Activated CD8-positive, alpha-beta memory T cell treated with anti-CD3 and anti-CD28 coated beads for 36 hours (primary cell): ENCODE measurements around the gene HIC1. TPM values are rescaled to one million over a fixed set of nuclear protein-coding genes. Genes with fewer than 3 reads are reported as not detected.
"Not testable (repeated sequence)": the region's sequence is repeated elsewhere in the genome, so short reads cannot be mapped to it uniquely, and the experiment has no call there.

ENCODE experiments used
- CTCF ChIA-PET: fragments of 350-600 bp; sonication (Branson Sonifier 250); formaldehyde crosslinking; loops from one replicate; lab custom pipeline; 2021; ENCODE audit warnings: antibody characterized with exemption; lab: Charles Lee
- POLR2A ChIA-PET: fragments of 350-600 bp; sonication (Branson Sonifier 250); formaldehyde crosslinking; loops from one replicate; lab custom pipeline; 2021; ENCODE audit warnings: antibody characterized with exemption; lab: Charles Lee
- total RNA-seq, 2 experiments: library from RNA; stranded (reverse); gene quantifications; one replicate each; pipeline ENCODE4 v1.2.3, GENCODE V29; 2021

The HIC1 gene
- 10 to 100 TPM; 57.1 to 58.7 TPM for total RNA-seq

GRCh38 chr17:2054512-2055291, at the start of gene HIC1:
Gene HIC1, plus strand, starts transcription at chr17:2055103. Its CDS starts 1,588 bp downstream, at chr17:2056691.
- CTCF ChIA-PET: interaction anchor here (0.6 to 7.4 kb wide), 34 partner anchors 13 to 281 kb away, joined by 3 to 115 read pairs (median 3); partner anchors contain the start of genes DPH1, OVCA2 and TSR1
- POLR2A ChIA-PET: interaction anchor here (0.6 to 3.2 kb wide), 10 partner anchors 14 to 328 kb away, joined by 3 to 20 read pairs (median 5); partner anchors contain the start of gene TSR1

- CTCF ChIA-PET: no interaction called here
- POLR2A ChIA-PET: no interaction called here
These were observed 46.4 kb upstream of the HIC1 start for GRCh38 chr17:2008332-2009126.

GRCh38 chr17:2009737-2010136, 45.2 kb upstream of the HIC1 start:
- CTCF ChIA-PET: no interaction called here

GRCh38 chr17:2011411-2012371, 43.2 kb upstream of the HIC1 start:
- ChIA-PET POLR2A (no interaction called here), CTCF (no interaction called here)

More at GRCh38 chr17:2009737-2010136, 45.2 kb upstream of the HIC1 start:
- POLR2A ChIA-PET: interaction anchor here (0.6 kb wide), 1 partner anchor 13 kb away, joined by 3 read pairs; no protein-coding TSS in a partner anchor

GRCh38 chr17:2012499-2012898, 42.4 kb upstream of the HIC1 start:
- ChIA-PET POLR2A (interaction anchor here (0.7 kb wide), 1 partner anchor 1027 kb away, joined by 3 read pairs; no protein-coding TSS in a partner anchor), CTCF (no interaction called here)

GRCh38 chr17:2013220-2013993, 41.5 kb upstream of the HIC1 start:
- POLR2A ChIA-PET: interaction anchor here (0.7 kb wide), 1 partner anchor 1028 kb away, joined by 3 read pairs; no protein-coding TSS in a partner anchor
- CTCF ChIA-PET: not testable (repeated sequence)

- ChIA-PET POLR2A (no interaction called here), CTCF (no interaction called here)
These were observed 40.9 kb upstream of the HIC1 start for GRCh38 chr17:2013994-2014317.

- POLR2A ChIA-PET: no interaction called here
These were observed 39.6 kb upstream of the HIC1 start for GRCh38 chr17:2015314-2015713.

GRCh38 chr17:2016494-2016893, 38.4 kb upstream of the HIC1 start:
- ChIA-PET POLR2A (no interaction called here), CTCF (no interaction called here)

More at GRCh38 chr17:2015314-2015713, 39.6 kb upstream of the HIC1 start:
- CTCF ChIA-PET: no interaction called here

- ChIA-PET CTCF (interaction anchor here (0.6 kb wide), 1 partner anchor 452 kb away, joined by 3 read pairs; no protein-coding TSS in a partner anchor), POLR2A (no interaction called here)
These were observed 37.5 kb upstream of the HIC1 start for GRCh38 chr17:2017274-2017941.

- ChIA-PET POLR2A (no interaction called here), CTCF (no interaction called here)
These were observed 36.0 kb upstream of the HIC1 start for GRCh38 chr17:2018716-2019510.

GRCh38 chr17:2019723-2020122, 35.2 kb upstream of the HIC1 start:
- POLR2A ChIA-PET: no interaction called here
- CTCF ChIA-PET: interaction anchor here (0.6 kb wide), 1 partner anchor 263 kb away, joined by 4 read pairs; no protein-coding TSS in a partner anchor

GRCh38 chr17:2020721-2021120, 34.2 kb upstream of the HIC1 start:
- CTCF ChIA-PET: no interaction called here
- POLR2A ChIA-PET: no interaction called here

- ChIA-PET CTCF (interaction anchor here (1.0 kb wide), 1 partner anchor 113 kb away, joined by 4 read pairs; no protein-coding TSS in a partner anchor), POLR2A (no interaction called here)
These were observed 32.2 kb upstream of the HIC1 start for GRCh38 chr17:2022647-2023240.

GRCh38 chr17:2023256-2023655, 31.6 kb upstream of the HIC1 start:
- POLR2A ChIA-PET: no interaction called here
- CTCF ChIA-PET: interaction anchor here (1.0 kb wide), 1 partner anchor 114 kb away, joined by 4 read pairs; no protein-coding TSS in a partner anchor
